ENCODE data around the gene CDT1.

The CDT1 gene

DNA sequence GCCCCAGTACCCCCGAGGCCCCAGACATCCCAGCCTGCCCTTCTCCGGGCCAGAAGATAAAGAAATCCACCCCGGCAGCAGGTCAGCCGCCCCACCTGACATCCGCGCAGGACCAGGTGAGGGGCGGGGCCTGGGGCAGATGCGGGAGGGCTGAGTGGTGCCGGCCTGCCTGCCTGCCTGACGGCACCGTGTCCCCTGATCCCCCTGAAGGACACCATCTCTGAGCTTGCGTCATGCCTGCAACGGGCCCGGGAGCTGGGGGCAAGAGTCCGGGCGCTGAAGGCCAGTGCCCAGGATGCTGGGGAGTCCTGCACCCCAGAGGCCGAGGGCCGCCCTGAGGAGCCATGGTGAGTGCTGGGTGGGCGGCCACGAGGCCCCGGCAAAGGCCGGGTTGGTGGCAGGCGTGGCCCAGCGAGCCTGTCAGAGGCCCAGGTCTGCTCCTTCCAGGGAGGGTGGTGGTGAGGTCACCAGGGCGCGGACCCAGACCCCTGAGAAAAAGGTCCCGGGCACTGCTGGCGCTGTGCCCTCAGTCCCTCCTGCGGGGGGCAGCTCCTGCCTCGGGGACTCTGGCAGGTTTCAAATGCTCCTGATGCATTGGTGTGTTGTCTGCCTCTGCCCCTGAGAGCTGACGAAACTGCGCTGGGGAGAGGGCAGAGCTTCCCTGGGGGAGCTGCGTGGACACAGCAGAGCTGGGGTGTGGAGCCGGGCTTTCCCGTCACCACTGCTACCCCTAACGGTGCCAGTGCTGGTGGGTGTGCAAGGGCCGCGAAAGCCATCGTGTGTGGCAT, 1.2 kb downstream of the CDT1 start:
- no peak for DNase-seq (ENCODE audit: low read depth in 2 of 2)

DNA sequence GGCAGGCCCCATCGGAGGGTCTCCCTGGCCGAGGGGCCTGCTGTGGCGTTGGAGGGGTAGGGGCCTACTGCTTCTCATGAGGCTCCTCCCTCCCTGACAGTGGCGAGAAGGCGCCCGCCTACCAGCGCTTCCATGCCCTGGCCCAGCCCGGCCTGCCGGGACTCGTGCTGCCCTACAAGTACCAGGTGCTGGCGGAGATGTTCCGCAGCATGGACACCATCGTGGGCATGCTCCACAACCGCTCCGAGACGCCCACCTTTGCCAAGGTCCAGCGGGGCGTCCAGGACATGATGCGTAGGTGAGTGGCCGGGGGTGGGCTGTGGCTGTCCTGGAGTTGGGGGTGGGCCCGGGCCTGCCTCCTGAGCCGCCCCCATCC, 1.7 kb downstream of the CDT1 start:
- DNase-seq (ENCODE audit: low read depth in 2 of 2) = no peak

DNA sequence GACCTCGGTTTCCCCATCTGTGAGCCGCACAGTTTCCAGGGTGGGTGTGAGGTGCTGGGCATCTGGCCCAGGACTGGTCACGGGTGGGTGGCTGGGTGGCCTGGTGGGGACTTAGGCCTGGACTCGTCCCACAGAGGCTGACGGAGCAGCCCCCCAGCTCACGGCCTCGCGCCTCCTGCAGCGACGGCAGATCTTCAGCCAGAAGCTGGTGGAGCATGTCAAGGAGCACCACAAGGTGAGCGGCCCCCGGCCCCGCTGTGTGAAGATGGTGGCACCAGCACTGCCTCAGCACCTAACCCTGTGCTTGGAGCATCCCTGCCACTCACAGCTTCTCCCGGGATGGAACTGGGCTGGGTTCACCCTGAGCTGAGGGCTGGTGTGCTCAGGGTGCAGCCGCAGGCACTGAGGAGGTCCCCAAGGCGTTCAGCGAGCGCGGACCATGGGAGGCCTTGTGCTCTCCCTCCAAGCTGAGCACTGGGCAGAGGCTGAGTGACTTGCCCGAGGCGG, 2.4 kb downstream of the CDT1 start:
- DNase-seq (ENCODE audit: low read depth in 2 of 2) = no peak

DNA sequence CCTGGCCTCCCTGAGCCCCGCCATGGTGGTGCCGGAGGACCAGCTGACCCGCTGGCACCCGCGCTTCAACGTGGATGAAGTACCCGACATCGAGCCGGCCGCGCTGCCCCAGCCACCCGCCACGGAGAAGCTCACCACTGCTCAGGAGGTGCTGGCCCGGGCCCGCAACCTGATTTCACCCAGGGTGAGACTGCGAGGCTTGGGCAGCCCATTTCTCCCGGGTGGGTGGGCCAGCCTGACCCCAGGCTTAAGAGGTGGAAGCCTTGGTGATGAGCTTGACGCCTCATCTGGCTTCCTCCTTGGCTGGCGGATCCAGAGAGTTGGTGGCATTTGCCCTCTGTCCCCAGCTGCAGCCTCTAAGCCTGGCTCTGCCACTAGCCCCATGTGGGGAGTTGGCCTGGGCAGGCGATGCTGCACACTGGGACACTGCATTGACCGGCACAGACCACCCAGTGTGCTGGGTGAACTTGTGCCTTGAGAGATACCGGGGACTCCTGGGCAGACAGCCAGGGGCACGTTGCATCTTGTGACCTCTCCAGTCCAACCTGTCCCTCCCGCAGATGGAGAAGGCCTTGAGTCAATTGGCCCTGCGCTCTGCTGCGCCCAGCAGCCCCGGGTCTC, 3.0 kb downstream of the CDT1 start:
- DNase-seq (ENCODE audit: low read depth in 2 of 2) = no peak

DNA sequence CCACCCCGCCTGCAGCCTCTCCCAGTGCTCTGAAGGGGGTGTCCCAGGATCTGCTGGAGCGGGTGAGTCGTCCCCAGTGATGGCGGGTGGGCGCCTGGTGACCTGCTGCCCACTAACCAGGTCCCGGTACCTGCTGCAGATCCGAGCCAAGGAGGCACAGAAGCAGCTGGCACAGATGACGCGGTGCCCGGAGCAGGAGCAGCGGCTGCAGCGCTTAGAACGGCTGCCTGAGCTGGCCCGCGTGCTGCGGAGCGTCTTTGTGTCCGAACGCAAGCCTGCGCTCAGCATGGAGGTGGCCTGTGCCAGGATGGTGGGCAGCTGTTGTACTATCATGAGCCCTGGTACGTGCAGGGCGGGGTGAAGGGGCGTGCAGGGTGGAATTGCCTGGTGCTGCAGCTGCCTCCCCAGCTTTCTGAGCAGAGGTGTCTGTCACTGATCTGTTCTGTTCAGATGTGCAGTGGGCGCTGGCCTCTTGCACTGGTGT, 3.6 kb downstream of the CDT1 start:
- DNase-seq (ENCODE audit: low read depth in 2 of 2) = no peak

DNA sequence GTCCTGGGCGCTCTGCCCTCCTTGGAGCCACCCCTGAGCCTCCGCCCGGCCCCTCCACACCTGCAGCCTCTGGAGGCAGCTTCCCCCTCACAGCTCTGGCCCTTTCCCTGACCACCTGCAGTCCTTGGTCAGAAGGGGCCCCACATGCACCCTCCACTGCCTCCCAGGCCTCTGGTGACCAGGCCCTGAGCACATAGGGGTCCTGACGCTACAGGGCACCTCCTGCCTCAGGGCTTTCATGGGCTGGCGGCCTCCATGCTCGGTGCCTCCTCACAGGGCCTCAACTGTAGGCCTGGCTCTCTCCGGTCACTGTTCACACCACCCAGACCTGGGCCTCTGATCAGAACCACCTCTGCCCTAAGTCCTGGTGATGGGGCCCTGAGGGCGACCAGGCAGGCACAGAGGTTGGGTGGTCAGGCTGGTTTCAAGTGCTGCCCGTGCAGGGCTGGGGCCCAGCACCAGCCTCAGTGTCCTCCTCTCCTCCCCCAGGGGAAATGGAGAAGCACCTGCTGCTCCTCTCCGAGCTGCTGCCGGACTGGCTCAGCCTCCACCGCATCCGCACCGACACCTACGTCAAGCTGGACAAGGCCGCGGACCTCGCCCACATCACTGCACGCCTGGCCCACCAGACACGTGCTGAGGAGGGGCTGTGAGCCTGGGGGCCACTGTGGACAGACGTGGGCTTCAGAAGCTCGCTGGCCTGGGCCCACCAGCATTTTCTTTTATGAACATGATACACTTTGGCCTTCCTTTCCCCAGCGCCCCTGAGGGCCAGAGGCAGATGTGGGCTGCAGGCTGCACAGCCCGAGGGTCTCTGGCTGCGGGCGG, 4.3 kb downstream of the CDT1 start:
- no peak for DNase-seq (ENCODE audit: low read depth in 2 of 2)

DNA sequence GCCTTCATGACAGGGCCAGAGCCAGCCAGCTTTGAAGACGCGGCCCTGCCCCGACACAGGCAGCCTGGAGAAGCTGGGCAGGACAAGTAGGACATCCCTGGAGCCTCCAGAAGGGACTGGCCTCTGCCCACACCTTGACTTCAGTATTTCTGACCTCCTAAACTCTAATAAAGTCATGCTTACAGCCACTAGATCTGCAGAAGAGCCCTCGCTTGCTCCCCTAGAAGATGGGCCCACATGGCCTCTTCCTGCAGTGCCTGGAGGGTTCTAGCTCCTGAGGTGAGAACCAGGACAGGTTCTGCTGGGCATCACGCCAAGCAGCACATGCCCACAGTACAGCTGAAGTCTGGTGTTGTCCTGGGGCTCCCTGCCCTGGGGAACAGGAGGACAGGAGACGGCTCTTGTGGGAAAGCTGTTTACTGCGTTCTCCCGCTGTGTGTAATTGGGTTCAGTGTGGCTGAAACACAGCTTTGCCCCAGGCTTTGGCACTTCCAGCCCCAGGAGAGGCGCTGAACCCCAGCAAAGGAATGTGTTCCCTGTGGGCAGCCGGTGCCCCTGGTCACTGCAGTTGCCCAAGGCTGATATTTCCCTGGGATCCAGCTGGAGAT, 5.6 kb downstream of the CDT1 start:
- no peak for DNase-seq (ENCODE audit: low read depth in 2 of 2)

DNA sequence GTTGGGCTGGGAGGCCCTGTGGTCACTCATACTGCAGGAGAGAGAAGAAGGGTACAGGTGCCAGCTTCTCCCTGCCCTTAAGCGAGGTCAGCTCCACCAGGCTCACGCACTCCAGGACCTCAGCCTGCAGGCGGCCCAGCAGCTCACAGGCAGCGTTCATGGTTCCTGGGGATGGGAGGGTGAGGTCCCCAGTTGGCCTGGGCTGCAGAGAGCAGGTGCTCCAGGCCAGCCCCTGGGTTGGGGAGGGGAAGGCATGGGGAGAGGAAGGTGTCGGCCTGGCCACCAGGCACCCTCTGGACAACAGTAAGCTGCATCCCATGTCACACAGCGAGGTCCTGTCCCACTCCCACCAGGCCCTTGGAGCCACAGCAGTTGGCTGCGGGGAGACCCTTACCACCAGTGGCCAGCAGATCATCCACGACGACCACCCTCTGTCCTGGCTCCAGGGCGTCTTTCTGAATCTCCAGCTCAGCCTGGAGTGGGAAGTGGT, 6.1 kb downstream of the CDT1 start:
- no peak for DNase-seq (ENCODE audit: low read depth in 2 of 2)

DNA sequence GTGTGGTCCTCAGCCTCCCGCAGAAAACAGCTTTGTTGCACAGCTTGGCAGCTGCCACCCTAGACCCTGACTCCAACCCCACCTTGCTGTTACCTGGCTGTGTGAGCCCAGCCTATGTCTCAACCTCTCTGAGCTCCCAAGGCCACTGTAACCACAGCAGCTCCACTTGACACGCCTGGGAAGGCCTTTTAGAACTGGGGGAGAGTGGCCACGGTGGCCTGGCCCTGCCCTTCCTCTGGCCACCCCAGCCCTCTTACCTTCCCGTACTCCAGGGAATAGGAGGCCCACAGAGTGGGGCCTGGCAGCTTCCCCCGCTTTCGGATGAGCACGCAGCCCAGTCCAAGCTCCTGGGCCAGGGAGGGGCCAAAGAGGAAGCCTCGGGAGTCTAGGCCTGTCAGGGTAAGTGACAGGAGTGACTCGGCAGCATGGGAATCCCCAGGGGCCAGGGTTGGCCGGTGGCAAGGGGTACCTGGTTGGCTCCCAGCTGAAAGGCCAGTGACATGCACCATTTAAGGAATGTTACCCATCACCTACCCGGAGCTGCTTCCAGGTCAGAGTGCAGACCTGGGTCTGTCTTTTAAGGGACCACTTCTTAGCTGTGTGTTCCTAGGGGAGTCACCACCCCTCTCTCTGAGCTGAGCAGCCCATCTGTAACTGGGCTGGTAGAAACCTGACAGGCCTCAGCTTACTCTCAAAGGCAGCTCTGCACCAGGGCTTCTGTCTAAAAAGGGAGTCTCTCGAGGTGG, 6.8 kb downstream of the CDT1 start:
- DNase-seq (ENCODE audit: low read depth in 2 of 2) = no peak

DNA sequence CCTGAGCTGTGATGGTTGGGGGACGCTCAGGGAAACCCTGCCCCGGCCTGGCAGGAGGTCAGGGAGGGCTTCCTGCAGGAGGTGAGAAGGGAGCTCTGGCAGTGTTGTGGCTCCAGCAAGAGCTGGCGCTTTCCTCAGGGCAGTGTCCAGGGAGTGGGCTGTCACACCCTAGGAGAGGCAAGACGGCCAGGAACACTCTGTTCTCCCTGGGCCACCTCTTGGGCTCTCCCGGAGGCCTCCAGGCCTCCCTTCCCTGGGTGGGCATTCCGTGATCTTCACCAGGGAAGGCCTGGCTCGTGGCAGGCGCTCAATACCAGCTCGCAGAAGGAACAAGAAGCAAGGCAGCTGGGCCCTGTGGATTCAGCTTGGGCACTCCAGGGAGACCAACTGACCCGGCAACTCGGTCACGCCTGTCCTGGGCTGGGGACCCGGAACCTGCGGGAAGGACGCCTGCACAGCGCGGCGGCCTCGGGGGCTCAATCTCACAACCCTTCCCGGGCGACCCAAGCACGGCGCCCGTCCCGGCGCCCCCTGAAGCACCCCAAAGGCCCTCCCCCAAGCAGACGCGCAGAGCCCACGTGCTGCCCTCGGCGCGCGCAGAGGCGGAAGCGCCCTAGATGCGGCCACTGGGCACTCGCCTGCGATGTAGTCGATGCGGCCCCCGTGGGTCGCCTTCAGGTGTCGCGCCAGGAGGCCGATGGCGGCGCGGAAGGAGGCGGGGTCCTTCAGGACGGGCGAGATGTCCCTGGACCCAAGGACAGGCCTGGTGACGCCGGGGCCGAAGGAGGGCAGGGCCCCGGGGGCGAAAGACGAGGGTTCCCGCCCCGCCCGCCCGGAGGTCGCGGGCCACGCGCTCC, 7.6 kb downstream of the CDT1 start:
- peak; percentile 45 to 62 for DNase-seq (ENCODE audit: low read depth in 2 of 2)

DNA sequence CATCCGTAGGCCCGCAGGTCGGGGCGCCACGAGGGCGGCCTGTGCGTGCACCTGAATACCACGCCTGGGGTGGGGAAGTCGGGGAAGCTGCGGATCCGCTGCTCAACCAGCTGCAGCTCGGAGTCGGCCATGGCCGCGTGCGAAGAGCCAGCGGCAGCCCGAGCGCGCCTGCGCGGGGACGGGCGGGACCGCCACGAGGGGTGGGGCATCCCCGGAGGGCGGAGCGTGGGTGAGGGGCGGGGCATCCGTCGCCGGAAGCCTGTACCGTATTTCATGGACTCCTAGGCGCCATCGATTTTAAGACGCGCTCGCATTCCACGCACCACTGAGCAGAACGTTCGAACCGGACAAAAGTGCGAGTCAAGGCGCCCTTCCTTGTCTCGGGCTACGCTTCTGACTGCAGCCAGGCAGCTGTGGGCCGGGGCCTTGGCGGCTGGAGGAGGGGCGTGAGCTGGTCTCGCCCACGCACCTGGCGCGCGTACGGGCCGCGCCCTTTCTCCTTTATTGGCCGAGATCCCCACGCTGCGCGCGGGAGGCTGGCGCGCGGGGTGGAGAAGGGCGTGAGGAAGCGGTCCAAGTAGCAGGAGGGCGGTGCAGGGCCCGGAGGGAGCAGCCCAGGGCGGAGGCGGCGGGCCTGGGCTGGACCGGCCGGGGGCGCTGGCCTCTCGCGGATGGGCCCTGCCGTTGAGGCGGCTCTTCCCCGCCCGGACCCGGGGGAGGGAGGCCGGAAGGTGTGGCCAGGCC, 8.4 kb downstream of the CDT1 start, which contains the start of gene APRT:
TSS of gene APRT (minus strand) at position 160 of the 744 bp plus-strand sequence. CDS start at position 131, 29 bp downstream.
- peak; percentile 92 for DNase-seq (ENCODE audit: low read depth in 2 of 2)

DNA sequence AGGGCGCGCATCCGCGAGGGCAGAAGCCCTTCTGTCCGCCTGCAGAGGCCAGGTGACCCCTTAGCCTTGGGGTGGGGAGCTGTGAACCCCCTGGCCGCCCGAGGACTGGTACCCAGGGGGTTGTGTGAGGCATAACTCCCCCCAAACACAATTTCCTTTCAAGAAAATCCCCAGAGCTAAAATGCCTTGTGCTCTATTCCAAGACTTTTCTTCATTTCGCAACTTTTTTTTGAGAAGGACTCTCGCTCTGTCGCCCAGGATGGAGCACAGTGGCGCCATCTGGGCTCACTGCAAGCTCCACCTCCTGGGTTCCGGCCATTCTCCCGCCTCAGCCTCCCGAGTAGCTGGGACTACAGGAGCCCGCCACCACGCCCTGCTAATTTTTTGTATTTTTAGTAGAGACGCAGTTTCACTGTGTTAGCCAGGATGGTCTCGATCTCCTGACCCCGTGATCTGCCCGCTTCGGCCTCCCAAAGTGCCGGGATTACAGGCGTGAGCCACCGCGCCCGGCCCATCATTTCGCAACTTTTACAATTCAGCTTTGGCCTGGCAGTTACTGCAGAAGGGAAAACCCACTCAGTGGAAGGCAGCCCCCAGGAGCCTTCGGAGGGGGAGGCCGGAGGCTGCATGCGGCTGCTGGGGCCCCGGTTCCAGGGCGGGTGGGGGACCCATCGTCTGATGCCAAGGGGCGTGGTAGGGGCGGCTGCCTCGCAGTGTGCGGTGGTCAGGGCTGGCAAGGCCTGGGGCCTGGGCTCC, 9.1 kb downstream of the CDT1 start:
- DNase-seq (ENCODE audit: low read depth in 2 of 2) = no peak

DNA sequence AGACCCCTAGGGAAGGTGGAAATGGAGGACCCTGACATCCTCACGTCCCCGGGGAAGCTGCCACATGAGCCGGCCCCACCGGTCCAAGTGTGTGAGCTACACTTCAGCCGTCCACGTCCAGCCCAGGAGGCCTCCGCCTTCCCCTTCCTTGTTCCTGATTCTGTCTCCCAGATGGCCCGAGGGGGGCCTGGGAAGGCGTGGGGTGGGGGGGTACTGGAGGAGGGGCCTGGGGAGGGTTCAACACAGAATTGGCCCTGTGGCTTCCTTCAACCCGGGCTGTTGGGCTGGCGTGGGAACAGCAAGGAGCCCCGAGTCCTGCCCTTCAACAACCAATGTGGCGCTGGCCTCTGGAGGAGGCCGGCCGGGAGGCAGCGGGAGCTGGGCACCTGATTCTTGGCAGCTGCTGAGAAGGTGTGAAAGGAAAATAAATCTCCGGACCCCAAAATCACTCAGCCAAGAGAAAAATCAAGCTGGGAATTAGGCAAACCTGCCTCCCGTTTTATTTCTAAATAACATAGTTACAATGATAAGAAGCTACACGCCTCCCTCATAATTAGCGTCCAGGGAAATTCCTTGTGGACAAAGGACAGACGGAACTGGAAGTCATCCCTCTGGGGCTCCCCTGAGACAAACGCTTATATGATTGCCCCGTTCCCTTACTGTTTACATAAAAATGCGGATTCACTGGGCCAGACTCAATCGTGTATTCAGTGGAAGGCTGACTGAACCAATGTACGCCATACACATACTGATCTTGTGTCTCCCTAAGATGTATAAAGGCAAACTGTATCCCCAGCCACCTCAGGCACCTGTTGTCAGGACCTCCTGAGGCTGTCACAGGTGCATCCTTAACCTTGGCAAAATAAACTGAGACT, 9.9 kb downstream of the CDT1 start:
- no peak for DNase-seq (ENCODE audit: low read depth in 2 of 2)

DNA sequence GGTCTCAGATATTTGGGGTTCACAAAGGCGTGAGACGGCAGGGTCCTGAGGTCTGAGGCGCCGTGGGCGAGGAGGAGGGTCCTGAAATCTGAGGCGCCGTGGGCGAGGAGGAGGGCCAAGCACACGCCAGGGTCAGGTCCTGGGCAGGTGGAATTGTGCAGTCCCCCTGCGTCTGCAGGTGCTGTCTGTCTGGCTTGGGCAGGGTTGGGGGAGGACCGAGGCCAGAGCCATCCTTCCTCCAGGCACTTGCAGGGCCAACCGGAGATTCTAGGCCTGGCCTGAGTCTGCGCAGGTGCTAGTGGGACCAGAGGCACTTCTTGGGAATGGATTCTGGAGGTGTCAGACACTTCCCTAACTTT, 10.5 kb downstream of the CDT1 start:
- no peak for DNase-seq (ENCODE audit: low read depth in 2 of 2)

DNA sequence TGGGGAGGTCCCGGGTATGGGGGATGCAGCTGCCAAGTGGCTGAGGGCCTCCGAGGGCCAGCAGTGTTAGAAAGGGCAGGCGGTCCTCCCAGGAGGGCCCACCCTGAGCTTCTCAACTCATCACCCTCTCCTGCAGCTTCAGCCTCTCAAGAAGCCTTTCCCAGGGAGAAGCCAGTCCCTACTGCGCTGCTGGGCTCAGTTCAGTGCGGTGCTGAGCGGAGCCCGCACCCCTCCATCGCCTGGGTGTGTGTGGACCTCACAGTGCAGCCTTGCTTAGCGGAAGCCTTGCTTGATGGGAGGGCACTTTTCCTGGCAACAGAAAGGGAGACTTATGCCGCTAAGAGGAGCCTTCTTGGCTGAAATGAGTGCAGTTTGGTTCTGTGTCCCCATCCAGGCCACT, 11.6 kb downstream of the CDT1 start:
- DNase-seq (ENCODE audit: low read depth in 2 of 2) = no peak

DNA sequence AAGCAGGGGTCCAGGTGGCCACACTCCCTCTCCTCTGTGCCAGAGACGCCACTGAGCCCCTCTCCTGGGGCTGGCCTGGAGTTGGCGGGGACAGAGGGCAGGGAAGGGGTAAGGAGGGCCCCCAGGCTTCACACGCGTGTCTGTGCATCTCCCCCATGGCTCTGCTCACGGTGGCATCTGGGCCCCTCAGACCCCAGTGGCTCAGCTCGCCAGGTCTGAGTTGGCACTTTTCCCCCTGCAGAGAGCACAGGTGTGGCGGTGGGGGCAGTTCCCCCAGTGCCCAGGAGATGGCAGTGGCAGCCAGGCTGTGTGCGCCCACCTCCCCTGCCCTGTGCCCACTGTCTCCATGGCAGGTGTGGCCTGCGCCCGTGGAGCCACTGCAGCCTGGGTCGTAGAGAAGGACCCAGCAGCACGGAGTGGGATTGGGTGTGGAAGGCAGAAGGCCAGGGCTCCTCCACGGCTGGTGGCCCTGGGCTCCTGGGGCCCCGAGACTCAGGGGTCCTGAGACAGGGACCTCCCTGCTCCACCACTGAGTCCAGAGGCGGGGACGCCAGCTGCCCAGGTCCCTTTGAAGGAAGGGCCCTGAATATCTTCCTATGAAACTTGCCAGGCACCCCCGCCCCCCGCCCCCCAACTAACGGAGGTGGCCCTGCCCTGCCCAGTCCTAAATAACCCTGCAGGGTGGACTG, 12.5 kb downstream of the CDT1 start:
- DNase-seq (ENCODE audit: low read depth in 2 of 2) = no peak

Data from stimulated activated CD8-positive, alpha-beta memory T cell treated with anti-CD3 and anti-CD28 coated beads, Interleukin-15, amount 100 ng/mL, for 4 hours (primary cell).